Measurements from ENCODE around the gene CPLX3.

GRCh38 chr15:74870436-74871215, 44.2 kb downstream of the CPLX3 start:
- TF ChIP-seq CTCF (IDR thresholded peaks at IDR 0.05; ENCODE audit: borderline replicate concordance, extremely low read depth, low read length, poor library complexity, severe bottlenecking) (no peak), EZH2 (IDR thresholded peaks at IDR 0.05; ENCODE audit: borderline replicate concordance, low read depth, low read length, severe bottlenecking) (no peak)

All from DND-41 (cell line).